Tibial artery (tissue), 4 donors: ENCODE data around the gene NFRKB.
"Not testable (repeated sequence)": the region's sequence is repeated elsewhere in the genome, so short reads cannot be mapped to it uniquely, and the experiment has no call there.

Source experiments
- DNase-seq, 2 donors: peaks; one replicate each; pipeline ENCODE4 v3.0.0-alpha.2; 2019
- H3K27ac ChIP-seq, 2 donors: fragments of 200-600 bp; sonication (generic) in 1 of 2; 1 replicate in 1 of 2; 2 replicates in 1 of 2; pipeline ENCODE4 v1.5.1; 2018 to 2019; ENCODE audit warnings: mild to moderate bottlenecking in 1 of 2
- H3K27me3 ChIP-seq, 2 donors: fragments of 200-600 bp; sonication (generic) in 1 of 2; one replicate each; pipeline versions ENCODE4 v1.5.1 to v1.6.0; 2016 to 2019
- H3K36me3 ChIP-seq, 3 donors: fragments of 200-600 bp; sonication (generic) in 2 of 3; one replicate each; pipeline ENCODE4 v1.5.1; 2016 to 2019; ENCODE audit warnings: mild to moderate bottlenecking in 2 of 3
- H3K4me1 ChIP-seq, 4 donors: fragments of 200-600 bp; sonication (generic) in 2 of 4; 1 replicate in 3 of 4; 2 replicates in 1 of 4; pipeline ENCODE4 v1.5.1; 2016 to 2019
- H3K4me3 ChIP-seq, 2 donors: fragments of 200-600 bp; sonication (generic) in 1 of 2; 1 replicate in 1 of 2; 2 replicates in 1 of 2; pipeline ENCODE4 v1.5.1; 2018 to 2019; ENCODE audit warnings: mild to moderate bottlenecking in 2 of 2
- H3K9me3 ChIP-seq, 3 donors: fragments of 200-600 bp; sonication (generic) in 1 of 3; one replicate each; pipeline ENCODE4 v1.5.1; 2016 to 2019
- CTCF ChIP-seq, 2 experiments: fragments of 200-600 bp in 1 of 2; fragments of 450-650 bp in 1 of 2; IDR thresholded peaks; one replicate each; pipeline ENCODE4 v1.5.1; 2017 to 2019; ENCODE audit warnings: antibody characterized with exemption in 2 of 2, mild to moderate bottlenecking in 1 of 2, moderate library complexity in 1 of 2
- intact Hi-C: fragments of 100-400 bp; cut with DNase I; formaldehyde crosslinking; loops from one replicate; pipeline ENCODE4 v1.15.0; 2023; ENCODE audit warnings: low total_unique reads

NFRKB gene

GRCh38 chr11:129880311-129880710 lies 15.1 kb downstream of the NFRKB start:
- Histone ChIP-seq H3K27me3 (no peaks in the 10 kb centered on the region), H3K4me3 (no peak overlapping the region), H3K9me3 (no peaks in the 10 kb centered on the region), H3K4me1 (no peaks in the 10 kb centered on the region), H3K36me3 (peaks cover 89 to 100% (median 100%) of the 10 kb centered on the region in 3 donors), H3K27ac (no peak overlapping the region)
- DNase-seq: no peak
- intact Hi-C loops: no loop called here
- TF ChIP-seq CTCF (IDR thresholded peaks at IDR 0.05): no peak

- H3K9me3 ChIP-seq: no peaks in the 10 kb centered on the region
- H3K4me1 ChIP-seq: no peaks in the 10 kb centered on the region
- no peaks in the 10 kb centered on the region for H3K27me3 ChIP-seq
- no peak for DNase-seq
- intact Hi-C loops: no loop called here
- H3K36me3 ChIP-seq: peaks cover 88 to 100% (median 98%) of the 10 kb centered on the region in 3 donors
- H3K4me3 ChIP-seq: no peak overlapping the region
- no peak for TF ChIP-seq CTCF (IDR thresholded peaks at IDR 0.05)
- H3K27ac ChIP-seq: no peak overlapping the region
Measured at GRCh38 chr11:129871914-129872313, 23.5 kb downstream of the NFRKB start.

- H3K9me3 ChIP-seq, H3K4me1 ChIP-seq, H3K27me3 ChIP-seq, DNase-seq, H3K4me3 ChIP-seq, intact Hi-C loops, H3K27ac ChIP-seq: not testable (repeated sequence)
- H3K36me3 ChIP-seq: peaks cover 86 to 100% (median 97%) of the 10 kb centered on the region in 3 donors
Measured at GRCh38 chr11:129868626-129869025, 26.8 kb downstream of the NFRKB start.

GRCh38 chr11:129866311-129866710 lies 29.1 kb downstream of the NFRKB start:
- peaks cover 0 to 12% (median 5%) of the 10 kb centered on the region in 4 donors for H3K4me1 ChIP-seq
- intact Hi-C loops: no loop called here
- H3K9me3 ChIP-seq: no peaks in the 10 kb centered on the region
- H3K36me3 ChIP-seq: peaks cover 70 to 84% (median 82%) of the 10 kb centered on the region in 3 donors
- no peak for DNase-seq
- H3K27me3 ChIP-seq: no peaks in the 10 kb centered on the region
- no peak overlapping the region for H3K27ac ChIP-seq
- no peak overlapping the region for H3K4me3 ChIP-seq
- TF ChIP-seq CTCF (IDR thresholded peaks at IDR 0.05): no peak

GRCh38 chr11:129865701-129866100 lies 29.7 kb downstream of the NFRKB start:
- intact Hi-C loops: no loop called here

GRCh38 chr11:129864811-129865210 lies 30.6 kb downstream of the NFRKB start:
- H3K27ac ChIP-seq: no peak overlapping the region
- H3K36me3 ChIP-seq: peaks cover 63 to 79% (median 78%) of the 10 kb centered on the region in 3 donors
- peaks cover 0 to 14% (median 5%) of the 10 kb centered on the region in 4 donors for H3K4me1 ChIP-seq
- no peak overlapping the region for H3K4me3 ChIP-seq
- H3K9me3 ChIP-seq: no peaks in the 10 kb centered on the region
- no peaks in the 10 kb centered on the region for H3K27me3 ChIP-seq
- no peak for TF ChIP-seq CTCF (IDR thresholded peaks at IDR 0.05)
- intact Hi-C loops: no loop called here
- no peak for DNase-seq

More at GRCh38 chr11:129865701-129866100, 29.7 kb downstream of the NFRKB start:
- Histone ChIP-seq H3K36me3 (peaks cover 65 to 79% (median 78%) of the 10 kb centered on the region in 3 donors), H3K27ac (no peak overlapping the region), H3K9me3 (no peaks in the 10 kb centered on the region), H3K4me3 (no peak overlapping the region), H3K27me3 (no peaks in the 10 kb centered on the region), H3K4me1 (peaks cover 0 to 14% (median 5%) of the 10 kb centered on the region in 4 donors)
- no peak for TF ChIP-seq CTCF (IDR thresholded peaks at IDR 0.05)
- no peak for DNase-seq
